ENCODE results near the gene INF2. TPM values are rescaled to one million over a fixed set of nuclear protein-coding genes. Genes with fewer than 3 reads are reported as not detected.
A peak's percentile ranks its signal among the peaks of the same experiment; 100 is the strongest.
"Not testable (repeated sequence)": the region's sequence is repeated elsewhere in the genome, so short reads cannot be mapped to it uniquely, and the experiment has no call there.

The INF2 gene
- total RNA-seq, 1 donor from 2014 or later: 28.4 TPM

GRCh38 chr14:104739026-104739425, 49.6 kb downstream of the INF2 start:
- no peak for ATAC-seq

- no peak for ATAC-seq
Observed at GRCh38 chr14:104739546-104740516, 50.4 kb downstream of the INF2 start.

DNA sequence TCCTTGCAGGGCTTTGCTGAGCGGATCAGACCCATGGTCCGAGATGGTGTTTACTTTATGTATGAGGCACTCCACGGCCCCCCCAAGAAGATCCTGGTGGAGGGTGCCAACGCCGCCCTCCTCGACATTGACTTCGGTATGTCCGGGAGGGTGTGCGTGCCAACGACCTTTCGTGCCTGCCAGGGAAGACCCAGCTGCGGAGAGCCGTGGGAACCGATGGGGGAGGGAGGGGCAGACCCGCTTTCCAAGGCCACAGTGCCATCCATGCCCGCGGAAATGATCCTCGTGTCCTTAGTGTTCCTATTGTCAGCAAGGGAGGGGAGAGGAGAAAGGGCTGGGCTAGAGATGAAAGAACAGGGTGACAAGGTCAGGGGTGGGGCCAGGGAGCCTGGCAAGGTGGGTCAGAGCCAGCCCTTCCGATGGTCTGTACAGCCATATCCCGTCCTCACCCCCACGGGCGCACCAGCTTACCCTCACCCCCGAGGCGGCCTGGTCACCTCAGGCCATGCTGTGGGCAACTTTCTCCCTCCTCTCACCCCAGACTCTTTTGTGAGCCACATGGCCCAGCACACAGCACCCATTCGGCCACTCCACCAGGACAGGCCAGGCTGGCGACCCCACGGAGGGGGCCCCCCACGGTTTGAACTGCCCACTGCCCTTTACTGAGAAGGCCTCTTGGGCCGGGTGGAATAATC, 51.8 kb downstream of the INF2 start:
- no peak for ATAC-seq

- no peak for ATAC-seq
Observed at GRCh38 chr14:104741803-104742251, 52.4 kb downstream of the INF2 start.

GRCh38 chr14:104742586-104743455, 53.4 kb downstream of the INF2 start:
- ATAC-seq: no peak

GRCh38 chr14:104743461-104744380, 54.3 kb downstream of the INF2 start:
- no peak for ATAC-seq

- ATAC-seq: no peak
Observed at GRCh38 chr14:104744484-104744883, 55.1 kb downstream of the INF2 start.

GRCh38 chr14:104745431-104745830, 56.0 kb downstream of the INF2 start:
- ATAC-seq: no peak

DNA sequence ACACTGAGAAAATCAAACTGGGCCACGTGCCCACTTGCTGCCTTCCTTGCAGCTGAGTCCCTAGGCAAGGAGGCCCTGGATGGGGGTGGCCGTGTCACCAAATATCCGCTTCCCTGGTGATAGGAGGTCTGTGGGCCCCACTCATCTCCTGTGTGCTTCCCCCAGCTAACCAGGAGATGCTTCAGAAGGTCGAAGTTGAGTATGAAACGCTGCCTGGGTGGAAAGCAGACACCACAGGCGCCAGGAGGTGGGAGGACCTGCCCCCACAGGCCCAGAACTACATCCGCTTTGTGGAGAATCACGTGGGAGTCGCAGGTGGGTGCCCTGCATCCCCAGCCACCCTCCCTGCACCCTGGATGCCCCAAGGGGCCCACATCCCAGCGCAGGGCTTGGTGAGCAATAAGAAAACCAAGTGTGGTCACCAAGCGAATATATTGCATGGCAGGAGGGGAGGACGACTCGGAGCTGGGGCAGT, 56.7 kb downstream of the INF2 start:
- no peak for ATAC-seq

GRCh38 chr14:104746934-104747481, 57.6 kb downstream of the INF2 start:
- peak; percentile 49 for ATAC-seq

GRCh38 chr14:104747876-104748275, 58.5 kb downstream of the INF2 start:
- no peak for ATAC-seq

DNA sequence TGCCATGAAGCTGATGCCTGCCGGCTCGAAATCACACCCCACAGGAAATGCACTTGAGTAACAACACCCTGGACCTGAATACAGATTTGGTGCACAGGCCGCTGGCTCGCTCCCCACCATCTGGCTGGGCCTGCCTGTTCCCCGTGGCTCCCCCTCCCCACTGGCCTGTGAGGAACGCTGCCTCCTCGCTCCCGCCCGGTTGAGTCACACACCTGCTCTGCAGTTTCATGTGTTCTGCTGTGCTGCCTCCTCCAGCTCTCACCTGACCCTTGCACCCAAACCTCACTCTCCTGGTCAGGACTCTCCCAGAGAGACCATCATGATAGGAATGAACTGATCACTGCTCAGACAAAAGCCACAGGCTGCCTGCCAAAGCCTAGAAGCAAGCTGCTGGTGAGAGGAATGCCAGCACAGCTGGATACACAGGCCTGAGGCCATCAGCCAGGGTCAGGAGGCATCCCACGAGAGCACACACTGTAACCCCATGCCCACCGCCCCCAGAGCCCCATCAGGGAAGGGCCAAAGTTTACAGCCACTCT, 59.8 kb downstream of the INF2 start:
- peak; percentile 7 for ATAC-seq

DNA sequence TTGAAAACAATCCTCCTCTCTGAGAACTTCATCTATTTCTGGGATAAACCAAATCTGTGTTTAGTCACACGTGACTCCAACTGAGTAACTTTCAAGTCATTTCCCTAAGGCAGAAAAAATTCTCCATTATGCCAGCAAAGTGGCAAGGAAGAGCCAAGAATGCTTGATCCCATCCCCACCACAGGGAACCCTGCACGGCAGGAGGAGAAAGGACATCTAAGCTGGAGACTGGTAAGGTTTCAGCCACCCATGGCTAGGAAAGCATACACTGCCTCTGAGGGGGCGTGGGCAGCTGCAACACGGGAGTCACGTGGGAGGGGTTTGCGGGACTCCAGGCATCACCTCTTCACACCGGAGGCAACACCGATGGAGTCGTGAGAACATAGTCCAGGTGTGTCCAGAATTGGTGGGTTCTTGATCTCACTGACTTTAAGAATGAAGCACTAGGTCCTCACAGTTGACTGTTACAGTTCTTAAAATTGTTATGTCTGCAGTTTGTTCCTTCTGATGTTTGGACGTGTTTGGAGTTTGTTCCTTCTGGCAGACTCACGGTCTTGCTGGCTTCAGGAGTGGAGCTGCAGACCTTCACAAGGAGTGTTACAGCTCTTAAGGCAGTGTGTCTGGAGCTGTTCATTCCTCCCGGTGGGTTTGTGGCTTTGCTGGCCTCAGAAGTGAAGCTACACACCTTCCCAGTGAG, 60.8 kb downstream of the INF2 start:
- ATAC-seq: no peak

DNA sequence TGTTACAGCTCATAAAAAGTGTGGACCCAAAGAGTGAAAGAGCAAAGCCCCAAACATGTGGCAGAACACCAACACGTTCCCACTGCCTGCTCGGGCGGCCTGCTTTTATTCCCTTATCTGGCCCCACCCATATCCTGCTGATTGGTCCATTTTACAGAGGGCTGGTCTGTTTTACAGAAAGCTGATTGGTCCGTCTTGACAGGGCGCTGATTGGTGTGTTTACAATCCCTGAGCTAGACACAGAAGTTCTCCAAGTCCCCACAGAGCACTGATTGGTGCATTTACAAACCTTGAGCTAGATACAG, 61.3 kb downstream of the INF2 start:
- not testable (repeated sequence) for ATAC-seq

GRCh38 chr14:104751539-104752422, 62.4 kb downstream of the INF2 start:
- ATAC-seq: no peak

- ATAC-seq: no peak
Observed at GRCh38 chr14:104752423-104752734, 63.0 kb downstream of the INF2 start.

GRCh38 chr14:104752735-104753527, 63.5 kb downstream of the INF2 start, which contains the start of gene SIVA1:
SIVA1 (plus strand) TSS chr14:104753147; CDS start chr14:104753202, 55 bp downstream.
- peak; percentile 95 for ATAC-seq

GRCh38 chr14:104753528-104754212, 64.3 kb downstream of the INF2 start:
- peak; percentile 9 for ATAC-seq

Measured in esophagus mucosa (tissue), 1 donor.